Brain microvascular endothelial cell (primary cell): Measurements from ENCODE around the gene ITGB1.

Experiments used
- DNase-seq: peaks from one replicate; pipeline ENCODE4 v3.0.0-alpha.2; 2020
- H3K27ac ChIP-seq: fragments of 250-450 bp; sonication (Bioruptor Pico); 2 replicates; pipeline ENCODE4 v1.5.1; 2020; ENCODE audit warnings: mild to moderate bottlenecking, moderate library complexity
- H3K27me3 ChIP-seq: fragments of 250-450 bp; sonication (Bioruptor Pico); replicated peaks from 2 replicates; pipeline ENCODE4 v1.5.1; 2020; ENCODE audit warnings: mild to moderate bottlenecking
- H3K36me3 ChIP-seq: fragments of 250-450 bp; sonication (Bioruptor Pico); replicated peaks from 2 replicates; pipeline ENCODE4 v1.5.1; 2020; ENCODE audit warnings: mild to moderate bottlenecking
- H3K4me3 ChIP-seq: 2 replicates; pipeline ENCODE4 v1.5.1; 2011; ENCODE audit warnings: low read depth, mild to moderate bottlenecking, control low read depth, low read length, moderate library complexity
- in situ Hi-C: cut with HindIII; loops from 2 replicates; pipeline ENCODE4 v1.10.0; 2017; ENCODE audit warnings: low sequenced_read_pairs, low pct_ligation_motif_present
- TF ChIP-seq, protein P1 (sequence below): IDR thresholded peaks from 2 replicates; pipeline ENCODE4 v1.5.1; 2011; ENCODE audit warnings: low read depth, mild to moderate bottlenecking, moderate library complexity, low read length, control low read depth, inconsistent platforms; ENCODE audit errors: missing control alignments

The ITGB1 gene

DNA sequence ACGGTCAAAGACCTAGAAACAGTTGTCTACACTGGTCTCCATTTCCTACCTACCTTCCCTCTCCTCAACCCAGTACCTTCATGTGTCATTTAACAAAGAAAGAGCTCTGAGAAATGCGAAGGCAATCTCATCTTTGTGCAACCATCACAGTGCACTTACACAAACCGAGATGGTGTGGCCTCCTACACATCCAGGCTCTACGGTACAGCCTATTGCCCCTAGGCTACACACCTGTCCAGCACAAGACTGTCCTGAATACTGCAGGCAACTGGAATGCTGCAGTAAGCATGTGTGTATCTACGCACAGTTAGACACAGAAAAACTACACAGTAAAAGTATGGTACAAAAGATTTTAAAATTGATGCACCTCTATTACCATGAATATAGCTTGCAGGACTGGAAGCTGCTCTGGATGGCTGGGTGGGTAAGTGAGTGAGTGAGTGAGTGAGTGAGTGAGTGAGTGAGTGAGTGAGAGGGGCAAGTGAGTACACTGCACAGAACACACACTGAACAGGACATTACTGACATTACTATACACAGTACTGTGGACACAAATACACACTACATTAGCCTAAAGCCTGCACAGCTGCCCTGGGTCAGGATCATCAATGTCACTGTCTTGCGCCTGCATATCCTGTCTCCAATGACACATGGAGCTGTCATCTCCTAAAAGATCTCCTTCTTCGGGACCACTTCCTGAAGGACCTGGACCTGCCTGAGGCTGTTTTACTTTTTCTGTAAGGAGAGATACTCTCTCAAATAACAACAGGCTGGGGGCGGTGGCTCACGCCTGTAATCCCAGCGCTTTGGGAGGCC is 18.5 kb downstream of the ITGB1 start:
- H3K27ac ChIP-seq: no peak overlapping the region
- in situ Hi-C loops: no loop called here
- H3K4me3 ChIP-seq: no peak overlapping the region
- no peak for DNase-seq
- H3K27me3 ChIP-seq: no peaks in the 10 kb centered on the region
- H3K36me3 ChIP-seq: peaks cover 32% of the 10 kb centered on the region
- TF ChIP-seq, protein P1, sequence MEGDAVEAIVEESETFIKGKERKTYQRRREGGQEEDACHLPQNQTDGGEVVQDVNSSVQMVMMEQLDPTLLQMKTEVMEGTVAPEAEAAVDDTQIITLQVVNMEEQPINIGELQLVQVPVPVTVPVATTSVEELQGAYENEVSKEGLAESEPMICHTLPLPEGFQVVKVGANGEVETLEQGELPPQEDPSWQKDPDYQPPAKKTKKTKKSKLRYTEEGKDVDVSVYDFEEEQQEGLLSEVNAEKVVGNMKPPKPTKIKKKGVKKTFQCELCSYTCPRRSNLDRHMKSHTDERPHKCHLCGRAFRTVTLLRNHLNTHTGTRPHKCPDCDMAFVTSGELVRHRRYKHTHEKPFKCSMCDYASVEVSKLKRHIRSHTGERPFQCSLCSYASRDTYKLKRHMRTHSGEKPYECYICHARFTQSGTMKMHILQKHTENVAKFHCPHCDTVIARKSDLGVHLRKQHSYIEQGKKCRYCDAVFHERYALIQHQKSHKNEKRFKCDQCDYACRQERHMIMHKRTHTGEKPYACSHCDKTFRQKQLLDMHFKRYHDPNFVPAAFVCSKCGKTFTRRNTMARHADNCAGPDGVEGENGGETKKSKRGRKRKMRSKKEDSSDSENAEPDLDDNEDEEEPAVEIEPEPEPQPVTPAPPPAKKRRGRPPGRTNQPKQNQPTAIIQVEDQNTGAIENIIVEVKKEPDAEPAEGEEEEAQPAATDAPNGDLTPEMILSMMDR: no peak

DNA sequence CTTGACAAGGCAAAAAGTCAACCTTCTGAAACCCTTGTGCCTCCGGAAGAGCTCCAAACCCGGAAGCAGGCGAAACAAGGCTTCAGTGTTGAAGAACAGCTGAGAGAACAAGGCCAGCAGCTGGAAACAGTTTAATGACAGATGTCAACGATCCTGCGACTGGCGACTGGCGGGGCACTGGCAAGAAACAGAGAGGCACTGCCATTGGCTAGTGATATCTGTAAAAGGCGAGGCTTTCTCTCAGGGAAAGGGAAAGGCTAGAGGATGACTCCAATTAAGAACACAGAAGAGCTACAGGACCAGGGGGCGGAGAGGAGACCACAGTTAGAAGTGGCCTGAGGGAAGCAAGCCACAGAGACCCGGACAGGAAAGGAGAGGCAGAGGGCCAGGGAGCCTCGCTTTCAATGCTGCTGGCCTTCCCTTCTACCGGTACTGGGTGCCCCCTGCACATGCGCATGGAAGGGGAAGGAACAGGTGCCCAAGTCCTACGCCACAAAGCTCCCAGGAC is 19.4 kb downstream of the ITGB1 start:
- Histone ChIP-seq H3K27ac (peak overlapping the region; percentile 5), H3K36me3 (peaks cover 33% of the 10 kb centered on the region), H3K27me3 (no peaks in the 10 kb centered on the region), H3K4me3 (no peak overlapping the region)
- in situ Hi-C loops: no loop called here
- no peak for DNase-seq
- TF ChIP-seq, protein P1: no peak

DNA sequence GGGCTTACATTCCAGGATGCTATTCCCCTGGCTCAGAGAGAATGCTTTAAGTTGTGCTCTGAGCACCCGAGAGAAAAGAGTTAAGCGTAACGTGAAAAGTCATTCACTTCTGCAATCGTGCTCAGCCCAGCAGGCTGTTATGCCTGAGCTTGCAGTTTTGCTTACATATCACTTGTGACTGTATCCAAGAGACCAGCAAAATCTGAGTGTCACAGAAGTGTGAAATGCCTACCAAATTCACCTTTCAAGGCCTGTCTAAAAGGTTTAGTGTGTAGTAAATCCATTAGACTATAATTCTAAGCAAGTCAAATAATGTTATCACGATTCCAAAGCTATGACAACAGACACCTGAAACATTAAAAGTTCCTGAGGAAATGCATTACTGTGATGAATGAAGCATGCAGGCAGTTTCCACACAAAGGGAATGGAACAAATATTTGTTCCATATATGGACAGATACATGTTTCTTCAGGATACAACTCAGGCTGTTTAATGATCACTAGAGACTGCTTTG is 20.1 kb downstream of the ITGB1 start:
- no peak for DNase-seq
- Histone ChIP-seq H3K27ac (no peak overlapping the region), H3K27me3 (no peaks in the 10 kb centered on the region), H3K36me3 (peaks cover 39% of the 10 kb centered on the region), H3K4me3 (no peak overlapping the region)
- in situ Hi-C loops: no loop called here
- TF ChIP-seq, protein P1: no peak

DNA sequence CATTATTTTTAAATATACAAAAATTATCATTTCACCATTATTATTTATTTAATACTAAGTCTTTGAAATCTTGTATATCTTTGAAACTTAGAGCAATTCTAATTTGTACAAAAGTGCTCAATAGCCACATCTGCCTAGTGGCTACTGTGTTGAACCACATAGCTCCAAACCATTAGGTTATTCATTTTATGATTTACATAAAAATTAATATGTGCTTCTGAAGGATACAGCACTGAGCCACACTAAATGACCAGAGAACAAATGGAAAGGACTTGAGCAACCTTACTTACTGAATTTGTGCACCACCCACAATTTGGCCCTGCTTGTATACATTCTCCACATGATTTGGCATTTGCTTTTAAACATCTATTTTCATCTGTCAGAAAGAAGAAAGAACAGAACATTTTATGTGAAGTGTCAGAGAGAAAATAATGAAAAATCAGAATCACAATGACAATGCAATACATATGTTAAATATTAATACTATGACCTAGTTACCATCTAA is 25.8 kb downstream of the ITGB1 start:
- Histone ChIP-seq H3K27ac (no peak overlapping the region), H3K27me3 (no peaks in the 10 kb centered on the region), H3K36me3 (peaks cover 71% of the 10 kb centered on the region), H3K4me3 (no peak overlapping the region)
- no peak for DNase-seq
- in situ Hi-C loops: no loop called here
- TF ChIP-seq, protein P1: no peak

DNA sequence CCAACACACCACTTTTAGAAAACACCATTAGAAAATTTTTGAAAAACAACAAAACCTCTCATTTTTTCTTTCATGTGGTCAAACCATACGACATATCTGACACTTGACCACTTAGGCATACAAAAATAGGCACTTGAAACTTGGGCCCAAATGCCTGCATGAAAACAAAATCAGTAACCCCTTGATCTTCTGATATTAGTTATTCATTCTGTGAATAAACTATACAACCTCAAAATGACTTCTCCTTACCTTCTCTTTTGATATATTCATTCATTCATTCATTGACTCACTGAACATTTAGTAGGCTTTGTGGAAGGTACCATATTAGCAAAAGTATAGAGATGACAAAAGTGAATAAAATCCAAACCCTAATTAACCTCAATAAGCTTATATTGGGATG is 26.4 kb downstream of the ITGB1 start:
- H3K4me3 ChIP-seq: no peak overlapping the region
- H3K36me3 ChIP-seq: peaks cover 78% of the 10 kb centered on the region
- H3K27ac ChIP-seq: no peak overlapping the region
- in situ Hi-C loops: no loop called here
- TF ChIP-seq, protein P1: no peak
- H3K27me3 ChIP-seq: no peaks in the 10 kb centered on the region
- no peak for DNase-seq
